HCT116 (cell line): ENCODE data around the gene ALPL. TPM values are rescaled to one million over a fixed set of nuclear protein-coding genes. Genes with fewer than 3 reads are reported as not detected.

Experiments used
- ATAC-seq: fragments of 200-7000 bp; cut with Tn5 transposase; 2 replicates; pipeline ENCODE4 v1.9.1; 2020; ENCODE audit warnings: mild to moderate bottlenecking, moderate library complexity
- BruUV-seq: library from RNA; stranded (reverse); fragments of 400-500 nt; replicated peaks from 2 replicates; lab custom pipeline; 2021; lab: Mats Ljungman, UMichigan
- CTCF ChIA-PET: fragments of 300-600 bp; sonication (Branson Sonifier 250); formaldehyde crosslinking; loops from one replicate; lab custom pipeline; 2021; ENCODE audit warnings: antibody characterized with exemption; lab: Charles Lee
- POLR2A ChIA-PET: fragments of 300-600, 350-600 bp; sonication (Branson Sonifier 250); formaldehyde crosslinking; loops from one replicate; lab custom pipeline; 2021; ENCODE audit warnings: antibody characterized with exemption; lab: Charles Lee
- RAD21 ChIA-PET, 2 experiments: fragments of 300-600 bp; sonication (Branson Sonifier 250); formaldehyde crosslinking; loops; one replicate each; lab custom pipeline; 2023; ENCODE audit warnings: low total read pairs in 2 of 2; ENCODE audit not compliant: uncharacterized antibody in 2 of 2, unreplicated experiment in 2 of 2, low non-redundant PET in 1 of 2; lab: Charles Lee
- DNase-seq: peaks from one replicate; pipeline ENCODE4 v3.0.0-alpha.2; 2010; ENCODE audit warnings: low read depth, low spot score
- H2AFZ ChIP-seq: fragments of 200-600 bp; shearing (Covaris generic), sonication (generic); 2 replicates; pipeline ENCODE4 v1.6.1; 2017; ENCODE audit warnings: low read depth, mixed run types, mixed read lengths, antibody characterized with exemption, low read length; ENCODE audit not compliant: poor library complexity, severe bottlenecking
- H3K27ac ChIP-seq: 2 replicates; pipeline ENCODE4 v1.5.1; 2012; ENCODE audit warnings: low read depth, low read length
- H3K27me3 ChIP-seq: fragments of 200-600 bp; sonication (generic); 2 replicates; pipeline ENCODE4 v1.6.1; 2016; ENCODE audit warnings: mixed run types, low read length, mixed read lengths; ENCODE audit not compliant: insufficient read depth
- H3K36me3 ChIP-seq, 2 experiments: fragments of 200-500 bp in 1 of 2; fragments of 200-600 bp in 1 of 2; sonication (Bioruptor generic) in 1 of 2; sonication (generic) in 1 of 2; 2 replicates each; pipeline versions ENCODE4 v1.5.1 to v1.6.1; 2014 to 2016; ENCODE audit warnings: low read length in 2 of 2, inconsistent platforms in 1 of 2, mixed read lengths in 1 of 2, mixed run types in 1 of 2; ENCODE audit not compliant: insufficient read depth in 2 of 2, control insufficient read depth in 1 of 2
- H3K4me1 ChIP-seq, 2 experiments: fragments of 200-600 bp in 1 of 2; sonication (generic) in 1 of 2; 2 replicates each; pipeline versions ENCODE4 v1.5.1 to v1.6.1; 2012 to 2017; ENCODE audit warnings: low read length in 2 of 2, inconsistent platforms in 1 of 2, mild to moderate bottlenecking in 1 of 2, mixed read lengths in 1 of 2, mixed run types in 1 of 2, moderate library complexity in 1 of 2; ENCODE audit not compliant: insufficient read depth in 2 of 2, control insufficient read depth in 1 of 2
- H3K4me2 ChIP-seq: fragments of 200-600 bp; sonication (generic); 2 replicates; pipeline ENCODE4 v1.6.1; 2017; ENCODE audit warnings: mixed run types, low read length, mixed read lengths
- H3K4me3 ChIP-seq, 2 experiments: fragments of 200-600 bp in 1 of 2; sonication (generic) in 1 of 2; replicated peaks in 1 of 2; 2 replicates each; pipeline ENCODE4 v1.5.1; 2011 to 2016; ENCODE audit warnings: low read length in 2 of 2, control low read depth in 1 of 2, low read depth in 1 of 2, mild to moderate bottlenecking in 1 of 2, mixed read lengths in 1 of 2, mixed run types in 1 of 2
- H3K79me2 ChIP-seq: fragments of 200-600 bp; sonication (generic); 2 replicates; pipeline ENCODE4 v1.6.1; 2017; ENCODE audit warnings: mild to moderate bottlenecking, mixed run types, low read length, moderate library complexity, mixed read lengths; ENCODE audit not compliant: insufficient read depth
- H3K9ac ChIP-seq: fragments of 200-600 bp; sonication (generic); 2 replicates; pipeline ENCODE4 v1.6.1; 2016; ENCODE audit warnings: low read length, mixed read lengths
- H3K9me2 ChIP-seq: fragments of 200-600 bp; sonication (generic), shearing (Covaris generic); 2 replicates; pipeline ENCODE4 v1.6.1; 2017; ENCODE audit warnings: mixed run types, mild to moderate bottlenecking, moderate library complexity; ENCODE audit not compliant: insufficient read depth
- H3K9me3 ChIP-seq, 2 experiments: fragments of 200-500 bp in 1 of 2; fragments of 200-600 bp in 1 of 2; sonication (Bioruptor generic) in 1 of 2; sonication (generic) in 1 of 2; 2 replicates each; pipeline ENCODE4 v1.6.1; 2014 to 2017; ENCODE audit warnings: low read length in 2 of 2, mixed read lengths in 2 of 2, inconsistent platforms in 1 of 2, low read depth in 1 of 2, mild to moderate bottlenecking in 1 of 2, mixed run types in 1 of 2, moderate library complexity in 1 of 2; ENCODE audit not compliant: control insufficient read depth in 1 of 2, insufficient read depth in 1 of 2
- H4K20me1 ChIP-seq: fragments of 200-600 bp; sonication (generic), shearing (Covaris generic); 2 replicates; pipeline ENCODE4 v1.6.1; 2017; ENCODE audit warnings: mixed run types, mild to moderate bottlenecking, moderate library complexity; ENCODE audit not compliant: insufficient read depth
- CEBPB ChIP-seq: IDR thresholded peaks from 2 replicates; pipeline ENCODE4 v1.6.1; 2012; ENCODE audit warnings: low read depth
- EGR1 ChIP-seq: IDR thresholded peaks from 2 replicates; pipeline ENCODE4 v1.6.1; 2012; ENCODE audit warnings: low read depth
- EZH2 ChIP-seq: fragments of 200-600 bp; sonication (generic); IDR thresholded peaks from 2 replicates; pipeline ENCODE4 v1.6.1; 2017; ENCODE audit warnings: antibody characterized with exemption, mixed run types
- EZH2phosphoT487 ChIP-seq: fragments of 200-600 bp; IDR thresholded peaks from 2 replicates; pipeline ENCODE4 v1.6.1; 2018; ENCODE audit warnings: antibody characterized with exemption, borderline replicate concordance
- MAX ChIP-seq: IDR thresholded peaks from 2 replicates; pipeline ENCODE4 v1.6.1; 2012
- POLR2AphosphoS5 ChIP-seq: IDR thresholded peaks from 2 replicates; pipeline ENCODE4 v1.6.1; 2011; ENCODE audit warnings: mild to moderate bottlenecking, low read depth, low read length, moderate library complexity
- REST ChIP-seq: IDR thresholded peaks from 2 replicates; pipeline ENCODE4 v1.6.1; 2012; ENCODE audit warnings: low read depth
- ZNF274 ChIP-seq: fragments of 200-500 bp; sonication (Bioruptor generic); IDR thresholded peaks from 2 replicates; pipeline ENCODE4 v1.6.1; 2014; ENCODE audit warnings: mild to moderate bottlenecking, low read depth, low read length, inconsistent platforms
- intact Hi-C: fragments of 100-400 bp; cut with micrococcal nuclease; formaldehyde crosslinking; loops from 2 replicates; pipeline ENCODE4 v1.10.0; 2022
- total RNA-seq: library from RNA; stranded (reverse); gene quantifications from one replicate; pipeline ENCODE4 v1.2.1, GENCODE V29; 2021; ENCODE audit not compliant: unreplicated experiment

The ALPL gene
- total RNA-seq, 1 experiment from 2014 or later = 0.61 TPM

GRCh38 chr1:21601278-21602048, 92.2 kb downstream of the ALPL start:
- Histone ChIP-seq H3K4me2 (no peak overlapping the region), H3K9ac (no peak overlapping the region), H3K9me3 (no peaks in the 10 kb centered on the region), H2AFZ (no peak overlapping the region), H3K36me3 (no peaks in the 10 kb centered on the region), H3K27me3 (no peaks in the 10 kb centered on the region), H3K9me2 (no peaks in the 10 kb centered on the region), H3K4me1 (no peaks in the 10 kb centered on the region), H3K27ac (no peak overlapping the region), H3K79me2 (no peaks in the 10 kb centered on the region), H3K4me3 (no peak overlapping the region), H4K20me1 (no peaks in the 10 kb centered on the region)
- no peak for DNase-seq
- intact Hi-C loops = no loop called here
- no peak for ATAC-seq
- CTCF ChIA-PET = no interaction called here
- RAD21 ChIA-PET = no interaction called here
- BruUV-seq = no TSS peak
- no peak for TF ChIP-seq EZH2
- TF ChIP-seq POLR2AphosphoS5 = no peak
- POLR2A ChIA-PET = interaction anchor here (0.9 kb wide), 1 partner anchor 9 kb away, joined by 3 read pairs; no protein-coding TSS in a partner anchor

- no peak overlapping the region for H3K27ac ChIP-seq
- no peak overlapping the region for H2AFZ ChIP-seq
- no peak overlapping the region for H3K9ac ChIP-seq
- H3K27me3 ChIP-seq = no peaks in the 10 kb centered on the region
- H3K9me3 ChIP-seq = no peaks in the 10 kb centered on the region
- H3K9me2 ChIP-seq = no peaks in the 10 kb centered on the region
- ChIA-PET CTCF (no interaction called here), RAD21 (no interaction called here), POLR2A (no interaction called here)
- DNase-seq = no peak
- no peak for TF ChIP-seq MAX
- TF ChIP-seq EZH2phosphoT487 = no peak
- TF ChIP-seq POLR2AphosphoS5 = no peak
- TF ChIP-seq REST = no peak
- TF ChIP-seq EGR1 = no peak
- TF ChIP-seq CEBPB = no peak
- no peak for TF ChIP-seq ZNF274
- peaks cover 6 to 17% of the 10 kb centered on the region in 2 experiments; a peak in 3 of 4 replicates for H3K4me1 ChIP-seq
- ATAC-seq = no peak
- H3K79me2 ChIP-seq = no peaks in the 10 kb centered on the region
- H3K36me3 ChIP-seq = no peaks in the 10 kb centered on the region
- no peaks in the 10 kb centered on the region for H4K20me1 ChIP-seq
- H3K4me3 ChIP-seq = no peak overlapping the region
- H3K4me2 ChIP-seq = no peak overlapping the region
- no TSS peak for BruUV-seq
- intact Hi-C loops = no loop called here
Observed at GRCh38 chr1:21603177-21604138, 94.2 kb downstream of the ALPL start.
